CD4-positive, alpha-beta memory T cell (primary cell): ENCODE data around the gene CHRNA4. TPM values are rescaled to one million over a fixed set of nuclear protein-coding genes. Genes with fewer than 3 reads are reported as not detected.
A peak's percentile ranks its signal among the peaks of the same experiment; 100 is the strongest.

Experiments used
- CTCF ChIA-PET: fragments of 350-600 bp; sonication (Branson Sonifier 250); formaldehyde crosslinking; loops from one replicate; lab custom pipeline; 2021; ENCODE audit warnings: inconsistent platforms; ENCODE audit not compliant: partially characterized antibody; lab: Charles Lee
- POLR2A ChIA-PET: fragments of 350-600 bp; sonication (Branson Sonifier 250); formaldehyde crosslinking; loops from one replicate; lab custom pipeline; 2021; ENCODE audit not compliant: partially characterized antibody; lab: Charles Lee
- DNase-seq, 5 donors: peaks; one replicate each; pipeline versions ENCODE4 v3.0.0 to v3.0.0-alpha.2; 2020 to 2022; ENCODE audit warnings: mixed read lengths in 1 of 5
- H3K27ac ChIP-seq: one replicate; pipeline ENCODE4 v1.7.0; 2013; ENCODE audit warnings: low read depth, low read length
- H3K27me3 ChIP-seq: 2 replicates; pipeline ENCODE4 v1.7.0; 2013; ENCODE audit warnings: mild to moderate bottlenecking, low read length, moderate library complexity; ENCODE audit not compliant: insufficient read depth
- H3K36me3 ChIP-seq: 2 replicates; pipeline ENCODE4 v1.7.0; 2013; ENCODE audit warnings: mild to moderate bottlenecking, low read length, moderate library complexity; ENCODE audit not compliant: insufficient read depth
- H3K4me1 ChIP-seq: 2 replicates; pipeline ENCODE4 v1.7.0; 2013; ENCODE audit warnings: mild to moderate bottlenecking, low read length, moderate library complexity; ENCODE audit not compliant: insufficient read depth
- H3K4me3 ChIP-seq, 2 donors: one replicate each; pipeline ENCODE4 v1.7.0; 2013; ENCODE audit warnings: low read length in 2 of 2, mild to moderate bottlenecking in 1 of 2
- H3K9me3 ChIP-seq, 2 donors: one replicate each; pipeline ENCODE4 v1.7.0; 2013; ENCODE audit warnings: low read length in 2 of 2, control low read depth in 1 of 2; ENCODE audit not compliant: control insufficient read depth in 1 of 2
- H3K27ac Mint-ChIP-seq, 7 donors: one replicate each; pipeline ENCODE4 v1.8.0; 2020 to 2021; ENCODE audit warnings: mixed read lengths in 7 of 7, mild to moderate bottlenecking in 6 of 7, inconsistent platforms in 3 of 7, moderate library complexity in 3 of 7
- H3K27me3 Mint-ChIP-seq, 2 donors: one replicate each; pipeline ENCODE4 v1.8.0; 2020 to 2021; ENCODE audit warnings: mixed read lengths in 2 of 2
- H3K36me3 Mint-ChIP-seq, 2 donors: one replicate each; pipeline ENCODE4 v1.8.0; 2020 to 2021; ENCODE audit warnings: mixed read lengths in 2 of 2, inconsistent platforms in 1 of 2, mild to moderate bottlenecking in 1 of 2
- H3K4me1 Mint-ChIP-seq, 4 donors: one replicate each; pipeline ENCODE4 v1.8.0; 2020 to 2021; ENCODE audit warnings: mixed read lengths in 4 of 4, mild to moderate bottlenecking in 1 of 4
- H3K4me3 Mint-ChIP-seq, 8 donors: one replicate each; pipeline ENCODE4 v1.8.0; 2020 to 2021; ENCODE audit warnings: mixed read lengths in 8 of 8, mild to moderate bottlenecking in 7 of 8, moderate library complexity in 6 of 8, inconsistent platforms in 3 of 8
- H3K9me3 Mint-ChIP-seq, 8 donors: one replicate each; pipeline ENCODE4 v1.8.0; 2020 to 2021; ENCODE audit warnings: mixed read lengths in 8 of 8, mild to moderate bottlenecking in 5 of 8, inconsistent platforms in 3 of 8, moderate library complexity in 1 of 8
- intact Hi-C: fragments of 100-400 bp; cut with micrococcal nuclease; formaldehyde crosslinking; loops from one replicate; pipeline ENCODE4 v1.15.1; 2023
- polyA plus RNA-seq, 2 donors: library from polyadenylated mRNA; unstranded; fragments of 300-500 nt; fragmentation: Illumina TruSeq; gene quantifications; one replicate each; pipeline ENCODE4 v1.2.3, GENCODE V29; 2021
- total RNA-seq, 2 experiments: library from RNA; stranded (reverse); gene quantifications; one replicate each; pipeline ENCODE4 v1.2.3, GENCODE V29; 2021

Gene CHRNA4
- total RNA-seq, result not detected
- not detected for polyA plus RNA-seq

DNA sequence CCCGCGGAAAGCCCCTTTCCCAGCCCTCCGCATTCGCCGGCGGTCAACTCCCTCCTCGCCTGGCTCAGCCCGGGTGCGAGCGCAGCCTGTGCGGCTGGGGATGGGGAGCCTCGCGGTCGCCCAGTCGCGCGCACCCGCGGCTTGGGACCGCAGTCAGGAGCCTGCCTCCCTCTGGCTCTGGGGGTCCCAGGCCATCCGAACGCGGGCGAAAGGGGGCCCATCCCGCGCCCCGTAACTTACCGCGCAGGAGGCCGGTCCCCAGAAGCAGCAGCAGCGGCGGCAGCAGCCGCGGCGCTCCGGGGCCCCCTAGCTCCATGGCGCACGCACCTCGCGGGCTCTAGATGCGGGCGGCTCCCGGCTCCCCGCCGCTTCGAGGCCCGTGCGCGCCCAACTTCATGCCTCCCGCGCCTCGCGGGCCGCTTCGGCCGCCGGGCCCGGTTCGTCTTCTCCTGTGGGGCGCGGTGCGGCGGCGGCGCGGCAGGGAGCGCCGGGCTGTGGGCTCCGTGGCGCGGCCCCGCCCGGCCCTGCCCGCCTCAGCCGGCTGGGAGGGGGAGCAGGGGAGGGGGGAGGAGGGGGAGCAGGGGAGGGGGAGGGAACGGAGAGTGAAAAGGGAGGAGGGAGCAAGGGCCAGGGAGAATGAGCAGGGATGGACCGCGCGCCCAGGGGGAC, at the start of gene CHRNA4:
Gene CHRNA4, minus strand, starts transcription at position 500 of the 669 bp plus-strand sequence. Its CDS starts 184 bp downstream, at position 316.
- intact Hi-C loops, result no loop called here
- Histone ChIP-seq H3K4me1 (no peaks in the 10 kb centered on the region), H3K4me3 (no peak within 1 kb of the TSS), H3K27me3 (no peaks in the 10 kb centered on the region), H3K36me3 (no peaks in the 10 kb centered on the region), H3K27ac (no peak within 1 kb of the TSS), H3K9me3 (no peaks in the 10 kb centered on the region)
- H3K27me3 Mint-ChIP-seq, result peaks cover 13 to 15% of the 10 kb centered on the region in 2 donors
- H3K27ac Mint-ChIP-seq, result no peak within 1 kb of the TSS
- POLR2A ChIA-PET, result no interaction called here
- no peak within 1 kb of the TSS for H3K4me3 Mint-ChIP-seq
- CTCF ChIA-PET, result no interaction called here
- H3K36me3 Mint-ChIP-seq, result no peaks in the 10 kb centered on the region
- H3K4me1 Mint-ChIP-seq, result peaks cover 0 to 4% (median 1%) of the 10 kb centered on the region in 4 donors
- no peak for DNase-seq
- H3K9me3 Mint-ChIP-seq, result peaks cover 0 to 2% (median 0%) of the 10 kb centered on the region in 8 donors

DNA sequence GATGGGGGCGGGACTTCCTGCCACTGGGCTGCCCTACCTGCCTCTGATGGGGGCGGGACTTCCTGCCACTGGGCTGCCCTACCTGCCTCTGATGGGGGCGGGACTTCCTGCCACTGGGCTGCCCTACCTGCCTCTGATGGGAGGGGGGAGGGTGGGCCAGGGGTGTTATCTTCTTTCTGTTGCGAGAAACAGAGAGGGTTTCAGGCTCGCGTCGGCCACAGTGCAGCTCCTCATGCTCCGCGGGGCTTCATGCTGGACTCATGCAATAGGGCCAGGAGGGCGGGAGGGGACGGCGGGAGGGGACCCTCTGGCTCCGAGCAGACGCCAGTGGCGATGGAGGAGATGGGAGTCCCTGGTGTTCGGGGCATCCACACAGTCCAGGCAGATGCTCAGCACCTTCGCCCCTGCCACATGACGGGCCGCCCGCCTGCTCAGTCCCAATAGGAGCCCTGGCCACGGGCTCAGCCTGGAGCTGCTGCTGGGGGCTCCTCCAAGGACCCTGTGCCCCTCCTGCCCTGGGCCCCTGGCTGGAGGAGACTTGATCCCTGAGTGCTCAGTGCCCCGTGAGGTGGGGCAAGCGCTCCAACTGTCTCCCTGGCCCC, 48.8 kb upstream of the CHRNA4 start:
- H3K27ac ChIP-seq, result no peak overlapping the region
- H3K4me3 ChIP-seq, result no peak overlapping the region
- H3K4me1 ChIP-seq, result no peaks in the 10 kb centered on the region
- POLR2A ChIA-PET, result no interaction called here
- CTCF ChIA-PET, result no interaction called here
- no peaks in the 10 kb centered on the region for H3K27me3 ChIP-seq
- Mint-ChIP-seq H3K4me3 (no peak overlapping the region), H3K27me3 (peaks cover 3 to 4% of the 10 kb centered on the region in 2 donors), H3K27ac (no peak overlapping the region), H3K9me3 (peaks cover 0 to 2% (median 0%) of the 10 kb centered on the region in 8 donors), H3K36me3 (no peaks in the 10 kb centered on the region), H3K4me1 (peaks cover 1 to 10% (median 3%) of the 10 kb centered on the region in 4 donors)
- no peak for DNase-seq
- intact Hi-C loops, result no loop called here
- H3K9me3 ChIP-seq, result no peaks in the 10 kb centered on the region
- H3K36me3 ChIP-seq, result no peaks in the 10 kb centered on the region

DNA sequence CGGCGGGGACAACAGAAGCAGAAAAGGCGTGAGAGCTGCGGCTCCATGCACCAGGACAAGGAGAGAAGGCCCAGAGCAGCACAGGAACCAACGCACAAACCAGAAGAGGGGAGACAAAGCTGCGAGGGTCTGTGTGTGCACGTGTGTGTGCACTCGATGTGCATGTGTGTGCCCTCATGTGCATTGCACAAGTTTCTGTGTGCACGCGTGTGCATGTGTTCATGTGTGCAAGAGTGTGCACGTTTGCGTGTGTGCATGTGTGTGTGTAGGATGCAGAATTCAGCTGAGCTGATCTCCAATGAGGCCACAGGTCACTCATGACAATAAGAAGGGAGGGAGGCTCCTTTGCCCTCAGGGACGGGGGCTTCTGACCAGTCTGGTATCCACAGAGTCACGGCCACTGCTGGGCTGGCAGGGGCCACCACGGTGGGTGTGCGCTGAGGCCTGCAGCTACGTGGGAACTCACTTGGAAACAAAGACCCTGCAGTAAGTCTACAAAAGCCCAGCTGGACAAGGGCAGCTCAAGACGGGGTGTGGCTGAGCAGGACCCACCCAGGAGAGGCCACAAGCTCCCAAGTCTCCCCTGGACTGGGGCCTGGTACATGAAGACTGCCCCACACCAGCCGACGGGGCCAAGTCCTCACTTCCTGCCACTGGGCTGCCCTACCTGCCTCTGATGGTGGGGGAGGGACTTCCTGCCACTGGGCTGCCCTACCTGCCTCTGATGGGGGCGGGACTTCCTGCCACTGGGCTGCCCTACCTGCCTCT, 48.1 kb upstream of the CHRNA4 start:
- Histone ChIP-seq H3K4me1 (no peaks in the 10 kb centered on the region), H3K4me3 (no peak overlapping the region), H3K27ac (no peak overlapping the region), H3K27me3 (no peaks in the 10 kb centered on the region), H3K36me3 (no peaks in the 10 kb centered on the region), H3K9me3 (no peaks in the 10 kb centered on the region)
- H3K9me3 Mint-ChIP-seq, result peaks cover 0 to 2% (median 0%) of the 10 kb centered on the region in 8 donors
- ChIA-PET CTCF (no interaction called here), POLR2A (no interaction called here)
- peak in 3 of 5 donors; percentile 8 to 17 (median 12) for DNase-seq
- H3K27me3 Mint-ChIP-seq, result peaks cover 3 to 4% of the 10 kb centered on the region in 2 donors
- no peaks in the 10 kb centered on the region for H3K36me3 Mint-ChIP-seq
- intact Hi-C loops, result no loop called here
- H3K4me1 Mint-ChIP-seq, result peaks cover 1 to 10% (median 3%) of the 10 kb centered on the region in 4 donors
- no peak overlapping the region for H3K27ac Mint-ChIP-seq
- H3K4me3 Mint-ChIP-seq, result no peak overlapping the region

DNA sequence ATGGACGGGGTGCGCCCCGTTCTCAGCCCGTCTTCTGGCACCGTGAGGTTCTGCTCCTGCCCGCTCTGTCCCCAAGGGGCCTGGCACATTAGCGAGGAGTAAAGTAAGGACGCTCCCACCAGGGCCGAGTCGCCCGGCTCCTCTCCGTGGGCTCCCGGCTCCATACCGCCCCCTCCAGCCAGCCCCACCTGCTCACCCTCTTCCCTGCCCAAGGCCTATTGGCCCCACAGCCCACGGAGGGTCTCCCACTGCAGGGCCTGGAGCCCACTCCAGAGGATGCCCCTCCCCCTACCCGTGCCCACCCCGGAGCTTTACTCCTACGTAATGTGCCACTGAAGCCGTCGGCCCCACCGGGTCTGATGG, 47.5 kb upstream of the CHRNA4 start:
- intact Hi-C loops, result no loop called here
- ChIA-PET POLR2A (no interaction called here), CTCF (no interaction called here)
- H3K9me3 Mint-ChIP-seq, result peaks cover 0 to 2% (median 0%) of the 10 kb centered on the region in 8 donors
- H3K36me3 ChIP-seq, result no peaks in the 10 kb centered on the region
- no peak overlapping the region for H3K4me3 ChIP-seq
- no peak for DNase-seq
- no peak overlapping the region for H3K27ac Mint-ChIP-seq
- H3K27me3 Mint-ChIP-seq, result peaks cover 3 to 4% of the 10 kb centered on the region in 2 donors
- no peaks in the 10 kb centered on the region for H3K36me3 Mint-ChIP-seq
- no peaks in the 10 kb centered on the region for H3K4me1 ChIP-seq
- no peaks in the 10 kb centered on the region for H3K27me3 ChIP-seq
- H3K4me3 Mint-ChIP-seq, result no peak overlapping the region
- no peak overlapping the region for H3K27ac ChIP-seq
- H3K9me3 ChIP-seq, result no peaks in the 10 kb centered on the region
- peaks cover 1 to 10% (median 3%) of the 10 kb centered on the region in 4 donors for H3K4me1 Mint-ChIP-seq

DNA sequence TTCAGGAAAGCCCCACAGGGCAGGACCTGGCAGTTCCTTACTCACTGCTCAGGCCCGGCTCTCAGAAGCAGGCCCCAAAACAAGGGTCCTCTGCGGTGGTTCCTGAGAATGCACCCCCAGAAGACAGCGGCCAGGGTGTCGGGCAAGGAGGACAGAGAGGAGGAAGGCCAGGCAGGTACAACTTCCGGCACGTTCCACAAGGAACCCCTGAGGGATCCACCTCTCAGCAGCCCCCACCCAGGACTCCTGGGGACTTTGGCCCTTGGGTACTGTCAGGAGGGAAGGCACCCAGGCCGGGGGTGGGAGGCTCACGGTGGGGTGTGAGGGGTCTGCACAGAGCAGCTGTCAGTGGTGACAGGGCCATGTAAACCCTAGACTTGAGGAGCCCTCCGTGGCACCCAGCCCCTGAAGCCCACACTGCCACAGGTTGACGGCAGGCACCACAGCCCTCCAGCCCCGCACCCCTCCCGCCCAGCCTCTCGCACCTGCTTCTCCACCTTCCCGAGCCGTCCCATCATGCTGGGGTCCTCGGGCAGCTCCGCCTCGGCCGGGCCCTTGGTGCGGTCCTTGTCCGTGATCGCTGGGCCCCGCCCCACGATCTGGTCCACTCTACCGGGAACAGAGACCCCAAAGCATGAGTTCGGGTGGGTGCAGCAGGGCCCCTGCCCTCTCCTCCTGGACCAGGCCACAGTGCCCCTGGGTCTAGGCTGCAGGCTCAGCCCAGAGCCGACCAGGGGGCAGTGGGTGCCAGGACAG, 47.0 kb upstream of the CHRNA4 start:
- Histone ChIP-seq H3K27ac (no peak overlapping the region), H3K36me3 (no peaks in the 10 kb centered on the region), H3K4me3 (no peak overlapping the region), H3K4me1 (no peaks in the 10 kb centered on the region), H3K9me3 (no peaks in the 10 kb centered on the region), H3K27me3 (no peaks in the 10 kb centered on the region)
- Mint-ChIP-seq H3K27me3 (peaks cover 3 to 4% of the 10 kb centered on the region in 2 donors), H3K36me3 (no peaks in the 10 kb centered on the region), H3K27ac (no peak overlapping the region), H3K9me3 (peaks cover 0 to 2% (median 0%) of the 10 kb centered on the region in 8 donors), H3K4me3 (no peak overlapping the region), H3K4me1 (peaks cover 1 to 10% (median 2%) of the 10 kb centered on the region in 4 donors)
- ChIA-PET POLR2A (no interaction called here), CTCF (no interaction called here)
- intact Hi-C loops, result no loop called here
- no peak for DNase-seq

DNA sequence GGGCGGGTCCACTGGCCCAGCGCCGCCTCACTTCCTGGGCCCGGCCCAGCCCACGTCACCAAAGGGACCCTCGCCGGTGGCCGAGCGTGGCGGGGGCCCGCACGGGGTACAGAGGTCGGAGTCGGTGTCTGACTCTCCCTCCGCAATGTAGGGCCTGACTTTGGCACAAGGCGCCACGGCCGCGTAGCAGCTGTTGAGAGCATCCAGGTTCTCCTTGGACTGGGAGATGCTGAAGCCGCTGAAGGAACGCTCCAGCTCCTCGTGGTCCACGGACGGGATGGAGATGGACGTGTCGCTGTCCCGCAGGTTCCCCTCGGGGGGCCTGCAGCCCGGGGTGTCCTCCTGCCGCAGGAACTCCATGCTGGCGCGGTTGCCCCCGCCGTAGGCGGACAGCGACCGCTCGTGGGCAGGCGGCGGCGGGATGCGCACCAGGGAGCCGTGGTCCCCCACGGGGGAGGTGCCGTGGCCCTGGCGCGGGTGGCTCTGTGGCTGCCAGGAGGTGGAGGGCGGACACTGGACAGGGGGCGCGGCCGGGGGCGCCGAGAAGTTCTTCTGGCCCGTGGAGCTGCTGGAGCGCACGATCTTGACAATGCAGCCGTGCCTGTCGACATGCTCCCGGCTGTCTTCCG, 45.6 kb upstream of the CHRNA4 start:
- Histone ChIP-seq H3K27me3 (no peaks in the 10 kb centered on the region), H3K27ac (no peak overlapping the region), H3K9me3 (no peaks in the 10 kb centered on the region), H3K36me3 (no peaks in the 10 kb centered on the region), H3K4me1 (no peaks in the 10 kb centered on the region), H3K4me3 (no peak overlapping the region)
- Mint-ChIP-seq H3K27me3 (peaks cover 0 to 2% of the 10 kb centered on the region in 2 donors), H3K4me1 (peaks cover 0 to 8% (median 1%) of the 10 kb centered on the region in 4 donors), H3K9me3 (peaks cover 0 to 2% (median 0%) of the 10 kb centered on the region in 8 donors), H3K27ac (no peak overlapping the region), H3K4me3 (no peak overlapping the region), H3K36me3 (no peaks in the 10 kb centered on the region)
- CTCF ChIA-PET, result no interaction called here
- POLR2A ChIA-PET, result no interaction called here
- intact Hi-C loops, result no loop called here
- DNase-seq, result no peak
